Natural killer cell (primary cell): ENCODE measurements around the gene LIPH. TPM values are rescaled to one million over a fixed set of nuclear protein-coding genes. Genes with fewer than 3 reads are reported as not detected.

Source experiments
- total RNA-seq, 4 donors: library from RNA; stranded (reverse); fragments of 120-200 nt in 1 of 4; gene quantifications; one replicate each; pipeline versions ENCODE4 v1.2.3 to v1.2.4, GENCODE V29; 2013 to 2022

LIPH gene
- total RNA-seq, 3 donors from 2014 or later (not counting 1 experiment from before 2014, with no cell fraction given), result 0.09 to 0.16 TPM; not detected in 1

Other genes with a start within 250 kb of the LIPH start
- 10 to 100 TPM in 1 of 3 donors, 1 to 10 TPM in 2; 3.3 to 11.8 (median 9.8) TPM for gene MAP3K13, start 189.5 kb downstream of the LIPH start, total RNA-seq
- gene TMEM41A, start 53.6 kb downstream of the LIPH start, total RNA-seq, result 10 to 100 TPM; 28.3 to 35.4 (median 35.0) TPM
- gene SENP2, start 33.7 kb upstream of the LIPH start, total RNA-seq, result 10 to 100 TPM; 57.8 to 59.8 (median 58.7) TPM